H9 (cell line): ENCODE results near the gene POU6F2. TPM values are rescaled to one million over a fixed set of nuclear protein-coding genes. Genes with fewer than 3 reads are reported as not detected.

ENCODE experiments used
- DNase-seq: peaks from one replicate; pipeline ENCODE4 v3.0.0-alpha.2; 2017
- H2AFZ ChIP-seq: one replicate; pipeline ENCODE4 v1.6.1; 2013; ENCODE audit warnings: mild to moderate bottlenecking, low read length, control low read depth, moderate library complexity
- H2AK5ac ChIP-seq: 2 replicates; pipeline ENCODE4 v1.6.1; 2013; ENCODE audit warnings: low read length, control low read depth, mixed read lengths; ENCODE audit not compliant: insufficient read length
- H2BK120ac ChIP-seq: one replicate; pipeline ENCODE4 v1.6.1; 2013; ENCODE audit warnings: low read depth, mild to moderate bottlenecking, low read length, control low read depth, inconsistent platforms; ENCODE audit not compliant: poor library complexity, severe bottlenecking
- H2BK12ac ChIP-seq: 2 replicates; pipeline ENCODE4 v1.6.1; 2013; ENCODE audit warnings: low read length, control low read depth, mixed read lengths, low read depth; ENCODE audit not compliant: insufficient read length
- H2BK15ac ChIP-seq: 2 replicates; pipeline ENCODE4 v1.6.1; 2013; ENCODE audit warnings: low read depth, low read length, control low read depth
- H2BK20ac ChIP-seq: one replicate; pipeline ENCODE4 v1.6.1; 2013; ENCODE audit warnings: low read depth, mild to moderate bottlenecking, low read length, control low read depth, inconsistent platforms; ENCODE audit not compliant: poor library complexity, severe bottlenecking
- H2BK5ac ChIP-seq: 2 replicates; pipeline ENCODE4 v1.6.1; 2013; ENCODE audit warnings: low read length, control low read depth, mixed read lengths; ENCODE audit not compliant: insufficient read length
- H3K14ac ChIP-seq: 2 replicates; pipeline ENCODE4 v1.6.1; 2013; ENCODE audit warnings: low read length, control low read depth; ENCODE audit not compliant: insufficient read depth
- H3K18ac ChIP-seq: 2 replicates; pipeline ENCODE4 v1.6.1; 2013; ENCODE audit warnings: low read depth, mild to moderate bottlenecking, mixed read lengths, low read length, control low read depth; ENCODE audit not compliant: insufficient read length
- H3K23ac ChIP-seq: 2 replicates; pipeline ENCODE4 v1.6.1; 2013; ENCODE audit warnings: low read length, control low read depth, mixed read lengths, low read depth; ENCODE audit not compliant: insufficient read length
- H3K23me2 ChIP-seq: 2 replicates; pipeline ENCODE4 v1.6.1; 2013; ENCODE audit warnings: low read depth, mild to moderate bottlenecking, mixed read lengths, low read length, control low read depth; ENCODE audit not compliant: insufficient read length, poor library complexity, severe bottlenecking
- H3K27ac ChIP-seq: 2 replicates; pipeline ENCODE4 v1.5.1; 2013; ENCODE audit warnings: low read length, control low read depth, mixed read lengths, low read depth; ENCODE audit not compliant: insufficient read length
- H3K27me3 ChIP-seq: 2 replicates; pipeline ENCODE4 v1.6.1; 2013; ENCODE audit warnings: low read length, control low read depth, inconsistent platforms; ENCODE audit not compliant: insufficient read depth
- H3K4ac ChIP-seq: 2 replicates; pipeline ENCODE4 v1.6.1; 2013; ENCODE audit warnings: low read depth, mild to moderate bottlenecking, control low read depth, inconsistent platforms, low read length, moderate library complexity
- H3K4me1 ChIP-seq: 2 replicates; pipeline ENCODE4 v1.6.1; 2013; ENCODE audit warnings: low read length, control low read depth, inconsistent platforms; ENCODE audit not compliant: insufficient read depth
- H3K4me2 ChIP-seq: 2 replicates; pipeline ENCODE4 v1.6.1; 2013; ENCODE audit warnings: low read length, control low read depth, mixed read lengths; ENCODE audit not compliant: insufficient read length, insufficient read depth
- H3K56ac ChIP-seq: 2 replicates; pipeline ENCODE4 v1.6.1; 2013; ENCODE audit warnings: low read depth, mild to moderate bottlenecking, mixed read lengths, low read length, control low read depth; ENCODE audit not compliant: insufficient read length
- H3K79me1 ChIP-seq: 2 replicates; pipeline ENCODE4 v1.6.1; 2013; ENCODE audit warnings: low read depth, mild to moderate bottlenecking, moderate library complexity, low read length, control low read depth, inconsistent platforms; ENCODE audit not compliant: insufficient read depth, poor library complexity, severe bottlenecking
- H3K79me2 ChIP-seq: 2 replicates; pipeline ENCODE4 v1.6.1; 2013; ENCODE audit warnings: low read length, control low read depth, inconsistent platforms; ENCODE audit not compliant: insufficient read depth
- H3K9ac ChIP-seq: 2 replicates; pipeline ENCODE4 v1.6.1; 2013; ENCODE audit warnings: low read length, control low read depth, mixed read lengths; ENCODE audit not compliant: insufficient read length; ENCODE audit errors: extremely low read depth
- H3K9me3 ChIP-seq: one replicate; pipeline ENCODE4 v1.6.1; 2013; ENCODE audit warnings: low read depth, low read length, inconsistent platforms; ENCODE audit not compliant: control insufficient read depth
- H3T11ph ChIP-seq: one replicate; pipeline ENCODE4 v1.6.1; 2013; ENCODE audit warnings: mild to moderate bottlenecking, low read length, control low read depth, inconsistent platforms
- H4K20me1 ChIP-seq: one replicate; pipeline ENCODE4 v1.6.1; 2013; ENCODE audit not compliant: control insufficient read depth, insufficient read length, insufficient read depth
- H4K5ac ChIP-seq: 2 replicates; pipeline ENCODE4 v1.6.1; 2013; ENCODE audit warnings: low read depth, mild to moderate bottlenecking, mixed read lengths, low read length, control low read depth; ENCODE audit not compliant: insufficient read length
- H4K8ac ChIP-seq: replicated peaks from 2 replicates; pipeline ENCODE4 v1.6.1; 2013; ENCODE audit warnings: low read length, control low read depth, mixed read lengths, low read depth; ENCODE audit not compliant: insufficient read length
- H4K91ac ChIP-seq: 2 replicates; pipeline ENCODE4 v1.6.1; 2013; ENCODE audit warnings: low read depth, mild to moderate bottlenecking, moderate library complexity, mixed read lengths, low read length, control low read depth; ENCODE audit not compliant: insufficient read length
- H3K27ac Mint-ChIP-seq, 3 experiments: 2 replicates in 2 of 3; 3 replicates in 1 of 3; pipeline ENCODE4 v1.8.0; 2020 to 2021; ENCODE audit warnings: mixed read lengths in 3 of 3, mild to moderate bottlenecking in 1 of 3, moderate library complexity in 1 of 3
- H3K27me3 Mint-ChIP-seq: 2 replicates; pipeline ENCODE4 v1.8.0; 2021; ENCODE audit warnings: low read depth, mild to moderate bottlenecking, moderate library complexity, mixed read lengths
- H3K36me3 Mint-ChIP-seq, 3 experiments: 2 replicates in 2 of 3; 3 replicates in 1 of 3; pipeline ENCODE4 v1.8.0; 2020 to 2021; ENCODE audit warnings: low read depth in 3 of 3, mixed read lengths in 3 of 3; ENCODE audit not compliant: insufficient read depth in 1 of 3
- H3K4me1 Mint-ChIP-seq, 2 experiments: 2 replicates each; pipeline ENCODE4 v1.8.0; 2020; ENCODE audit warnings: mixed read lengths in 2 of 2
- H3K4me3 Mint-ChIP-seq, 2 experiments: 2 replicates in 1 of 2; 3 replicates in 1 of 2; pipeline ENCODE4 v1.8.0; 2020 to 2021; ENCODE audit warnings: mild to moderate bottlenecking in 2 of 2, mixed read lengths in 2 of 2, moderate library complexity in 1 of 2
- H3K9me3 Mint-ChIP-seq, 2 experiments: 2 replicates in 1 of 2; 3 replicates in 1 of 2; pipeline ENCODE4 v1.8.0; 2020; ENCODE audit warnings: mild to moderate bottlenecking in 2 of 2, mixed read lengths in 2 of 2, moderate library complexity in 1 of 2
- CTCF ChIP-seq: fragments of 200-600 bp; sonication (generic); conservative IDR thresholded peaks from 3 replicates; pipeline ENCODE4 v1.8.0; 2021; ENCODE audit warnings: antibody characterized with exemption, mild to moderate bottlenecking
- WGBS: extraction: QIAGEN DNeasy Blood & Tissue Kit; methylation state at CpG from one replicate; pipeline ENCODE4 v1.1.7; 2013; ENCODE audit warnings: missing lambda C conversion rate, low lambda C conversion rate, mixed read lengths; ENCODE audit not compliant: insufficient read length; ENCODE audit errors: extremely low coverage; 5-methylcytosine and 5-hydroxymethylcytosine counted together
- total RNA-seq: library from RNA; stranded (reverse); gene quantifications from 2 replicates; pipeline ENCODE4 v1.2.1, GENCODE V29; 2021

The POU6F2 gene
- total RNA-seq, 1 experiment from 2014 or later = 1.9 TPM

GRCh38 chr7:39429421-39429820 is 451.7 kb downstream of the POU6F2 start:
- Histone ChIP-seq H2AK5ac (no peak overlapping the region), H4K8ac (no peak overlapping the region), H2AFZ (no peak overlapping the region), H3K56ac (no peak overlapping the region), H3T11ph (no peak overlapping the region), H3K79me2 (no peaks in the 10 kb centered on the region), H4K20me1 (no peaks in the 10 kb centered on the region), H3K18ac (no peak overlapping the region), H2BK5ac (no peak overlapping the region), H3K23me2 (no peaks in the 10 kb centered on the region), H2BK120ac (no peak overlapping the region), H3K14ac (no peak overlapping the region), H2BK15ac (no peak overlapping the region), H2BK12ac (no peak overlapping the region), H3K4me1 (no peaks in the 10 kb centered on the region), H4K5ac (no peak overlapping the region), H3K27ac (no peak overlapping the region), H3K9ac (no peak overlapping the region), H3K4ac (no peak overlapping the region), H3K4me2 (no peak overlapping the region), H2BK20ac (no peak overlapping the region), H3K27me3 (no peaks in the 10 kb centered on the region), H3K79me1 (no peaks in the 10 kb centered on the region), H3K9me3 (no peaks in the 10 kb centered on the region), H4K91ac (no peak overlapping the region), H3K23ac (no peak overlapping the region)
- Mint-ChIP-seq H3K27ac (no peak overlapping the region; a peak in 1 of 7 replicates), H3K27me3 (no peaks in the 10 kb centered on the region), H3K36me3 (peaks cover 0 to 1% (median 0%) of the 10 kb centered on the region in 3 experiments; a peak in 1 of 7 replicates), H3K9me3 (no peaks in the 10 kb centered on the region; a peak in 2 of 5 replicates), H3K4me1 (peaks cover 11 to 24% of the 10 kb centered on the region in 2 experiments), H3K4me3 (no peak overlapping the region)
- DNase-seq = no peak
- WGBS = no CpG with 5 or more reads among the region's 2 CpGs
- TF ChIP-seq CTCF = no peak
